ENCODE measurements around the gene SSU72.

DNA sequence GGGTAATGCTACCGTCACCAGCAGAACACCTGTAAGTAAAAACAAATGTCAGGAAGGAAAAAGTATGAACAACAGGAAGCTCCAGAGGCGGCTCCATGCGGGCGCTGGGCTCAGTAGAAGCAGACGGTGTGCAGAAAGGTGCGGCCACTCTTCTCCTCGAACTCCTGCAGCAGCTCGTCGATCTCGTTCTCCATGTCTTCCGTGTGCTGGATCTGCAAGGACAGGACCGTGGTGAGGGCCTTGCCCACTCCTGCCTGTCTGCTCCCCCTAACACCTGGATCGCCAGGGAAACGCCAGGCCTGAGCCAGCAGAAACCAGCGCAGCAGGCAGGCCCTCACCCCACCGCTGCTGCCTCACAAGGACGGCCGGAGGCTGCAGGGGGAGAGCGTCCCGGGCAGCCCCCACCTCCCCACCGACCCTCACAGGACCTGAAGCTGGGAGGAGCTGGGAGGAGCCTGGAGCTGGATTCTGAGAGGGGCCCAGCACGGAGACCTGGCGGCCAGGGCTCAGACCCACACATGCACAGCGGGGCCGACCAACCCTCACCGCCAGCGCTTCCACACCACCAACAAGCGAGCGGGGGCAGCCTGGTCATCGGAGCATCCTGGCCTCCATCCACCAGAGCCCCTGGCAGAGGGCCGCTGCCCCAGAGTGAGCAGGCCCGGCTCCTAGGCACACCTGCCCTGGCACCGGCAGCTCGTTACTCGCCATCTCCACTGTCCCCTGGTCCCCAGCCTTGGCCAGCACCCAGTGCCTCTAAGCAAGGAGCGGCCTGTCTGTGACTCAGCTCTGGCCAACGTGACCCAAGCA lies 32.5 kb downstream of the SSU72 start:
- TF ChIP-seq, protein P1, sequence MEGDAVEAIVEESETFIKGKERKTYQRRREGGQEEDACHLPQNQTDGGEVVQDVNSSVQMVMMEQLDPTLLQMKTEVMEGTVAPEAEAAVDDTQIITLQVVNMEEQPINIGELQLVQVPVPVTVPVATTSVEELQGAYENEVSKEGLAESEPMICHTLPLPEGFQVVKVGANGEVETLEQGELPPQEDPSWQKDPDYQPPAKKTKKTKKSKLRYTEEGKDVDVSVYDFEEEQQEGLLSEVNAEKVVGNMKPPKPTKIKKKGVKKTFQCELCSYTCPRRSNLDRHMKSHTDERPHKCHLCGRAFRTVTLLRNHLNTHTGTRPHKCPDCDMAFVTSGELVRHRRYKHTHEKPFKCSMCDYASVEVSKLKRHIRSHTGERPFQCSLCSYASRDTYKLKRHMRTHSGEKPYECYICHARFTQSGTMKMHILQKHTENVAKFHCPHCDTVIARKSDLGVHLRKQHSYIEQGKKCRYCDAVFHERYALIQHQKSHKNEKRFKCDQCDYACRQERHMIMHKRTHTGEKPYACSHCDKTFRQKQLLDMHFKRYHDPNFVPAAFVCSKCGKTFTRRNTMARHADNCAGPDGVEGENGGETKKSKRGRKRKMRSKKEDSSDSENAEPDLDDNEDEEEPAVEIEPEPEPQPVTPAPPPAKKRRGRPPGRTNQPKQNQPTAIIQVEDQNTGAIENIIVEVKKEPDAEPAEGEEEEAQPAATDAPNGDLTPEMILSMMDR (IDR thresholded peaks at IDR 0.05; ENCODE audit: poor library complexity, severe bottlenecking) = no peak
- TF ChIP-seq EZH2 (IDR thresholded peaks at IDR 0.05; ENCODE audit: borderline replicate concordance, insufficient read depth, low read length, poor library complexity, severe bottlenecking) (no peak), POLR2AphosphoS5 (IDR thresholded peaks at IDR 0.05) (no peak), RAD21 (conservative IDR thresholded peaks at IDR 0.05) (no peak), TAF1 (IDR thresholded peaks at IDR 0.05; ENCODE audit: low read depth) (no peak), EP300 (conservative IDR thresholded peaks at IDR 0.05; ENCODE audit: poor library complexity, severe bottlenecking) (no peak), SMC3 (conservative IDR thresholded peaks at IDR 0.05; ENCODE audit: poor library complexity) (no peak)
- TF ChIP-seq, protein P2, sequence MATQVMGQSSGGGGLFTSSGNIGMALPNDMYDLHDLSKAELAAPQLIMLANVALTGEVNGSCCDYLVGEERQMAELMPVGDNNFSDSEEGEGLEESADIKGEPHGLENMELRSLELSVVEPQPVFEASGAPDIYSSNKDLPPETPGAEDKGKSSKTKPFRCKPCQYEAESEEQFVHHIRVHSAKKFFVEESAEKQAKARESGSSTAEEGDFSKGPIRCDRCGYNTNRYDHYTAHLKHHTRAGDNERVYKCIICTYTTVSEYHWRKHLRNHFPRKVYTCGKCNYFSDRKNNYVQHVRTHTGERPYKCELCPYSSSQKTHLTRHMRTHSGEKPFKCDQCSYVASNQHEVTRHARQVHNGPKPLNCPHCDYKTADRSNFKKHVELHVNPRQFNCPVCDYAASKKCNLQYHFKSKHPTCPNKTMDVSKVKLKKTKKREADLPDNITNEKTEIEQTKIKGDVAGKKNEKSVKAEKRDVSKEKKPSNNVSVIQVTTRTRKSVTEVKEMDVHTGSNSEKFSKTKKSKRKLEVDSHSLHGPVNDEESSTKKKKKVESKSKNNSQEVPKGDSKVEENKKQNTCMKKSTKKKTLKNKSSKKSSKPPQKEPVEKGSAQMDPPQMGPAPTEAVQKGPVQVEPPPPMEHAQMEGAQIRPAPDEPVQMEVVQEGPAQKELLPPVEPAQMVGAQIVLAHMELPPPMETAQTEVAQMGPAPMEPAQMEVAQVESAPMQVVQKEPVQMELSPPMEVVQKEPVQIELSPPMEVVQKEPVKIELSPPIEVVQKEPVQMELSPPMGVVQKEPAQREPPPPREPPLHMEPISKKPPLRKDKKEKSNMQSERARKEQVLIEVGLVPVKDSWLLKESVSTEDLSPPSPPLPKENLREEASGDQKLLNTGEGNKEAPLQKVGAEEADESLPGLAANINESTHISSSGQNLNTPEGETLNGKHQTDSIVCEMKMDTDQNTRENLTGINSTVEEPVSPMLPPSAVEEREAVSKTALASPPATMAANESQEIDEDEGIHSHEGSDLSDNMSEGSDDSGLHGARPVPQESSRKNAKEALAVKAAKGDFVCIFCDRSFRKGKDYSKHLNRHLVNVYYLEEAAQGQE (IDR thresholded peaks at IDR 0.05; ENCODE audit: borderline replicate concordance) = no peak

All from neural cell (in vitro differentiated cells).